ENCODE results near the gene BATF3. TPM values are rescaled to one million over a fixed set of nuclear protein-coding genes. Genes with fewer than 3 reads are reported as not detected.

Gene BATF3
- total RNA-seq, 1 experiment from 2014 or later = 2.1 TPM

GRCh38 chr1:212683357-212683722 is 16.3 kb downstream of the BATF3 start:
- no peak overlapping the region for H2BK12ac ChIP-seq (ENCODE audit: insufficient read length, low read depth, low read length)
- H3K4me1 ChIP-seq (ENCODE audit: insufficient read depth, low read length) = peaks cover 6% of the 10 kb centered on the region
- H3T11ph ChIP-seq (ENCODE audit: low read length) = no peak overlapping the region
- TF ChIP-seq CTCF (conservative IDR thresholded peaks at IDR 0.05) = no peak
- no peaks in the 10 kb centered on the region for H3K79me2 ChIP-seq (ENCODE audit: insufficient read depth, low read length)
- H4K5ac ChIP-seq (ENCODE audit: insufficient read length, low read depth, low read length) = no peak overlapping the region
- no peak overlapping the region for H3K18ac ChIP-seq (ENCODE audit: insufficient read length, low read depth, low read length)
- Mint-ChIP-seq H3K4me1 (peaks cover 8 to 18% of the 10 kb centered on the region in 2 experiments; a peak in 3 of 4 replicates), H3K27me3 (ENCODE audit: low read depth) (peaks cover 10% of the 10 kb centered on the region), H3K9me3 (no peaks in the 10 kb centered on the region; a peak in 1 of 5 replicates), H3K27ac (peak overlapping the region in 1 of 3 experiments; percentile 36; a peak in 1 of 7 replicates), H3K4me3 (no peak overlapping the region), H3K36me3 (ENCODE audit: insufficient read depth in 1 of 3, low read depth in 3 of 3) (no peaks in the 10 kb centered on the region)
- H2BK120ac ChIP-seq (ENCODE audit: low read depth, low read length, poor library complexity, severe bottlenecking) = no peak overlapping the region
- H3K9ac ChIP-seq (ENCODE audit: extremely low read depth, insufficient read length, low read length) = no peak overlapping the region
- no peaks in the 10 kb centered on the region for H3K9me3 ChIP-seq (ENCODE audit: control insufficient read depth, low read depth, low read length)
- WGBS (ENCODE audit: extremely low coverage, insufficient read length, low lambda C conversion rate) = no CpG with 5 or more reads among the region's 7 CpGs
- no peak overlapping the region for H3K4ac ChIP-seq (ENCODE audit: low read depth, low read length)
- no peak overlapping the region for H2BK20ac ChIP-seq (ENCODE audit: low read depth, low read length, poor library complexity, severe bottlenecking)
- H4K91ac ChIP-seq (ENCODE audit: insufficient read length, low read depth, low read length) = no peak overlapping the region
- no peak overlapping the region for H3K23ac ChIP-seq (ENCODE audit: insufficient read length, low read depth, low read length)
- H3K56ac ChIP-seq (ENCODE audit: insufficient read length, low read depth, low read length) = no peak overlapping the region
- H2BK5ac ChIP-seq (ENCODE audit: insufficient read length, low read length) = no peak overlapping the region
- H3K27me3 ChIP-seq (ENCODE audit: insufficient read depth, low read length) = no peaks in the 10 kb centered on the region
- no peak overlapping the region for H3K4me2 ChIP-seq (ENCODE audit: insufficient read depth, insufficient read length, low read length)
- H3K14ac ChIP-seq (ENCODE audit: insufficient read depth, low read length) = no peak overlapping the region
- no peak overlapping the region for H2AFZ ChIP-seq (ENCODE audit: low read length)
- no peaks in the 10 kb centered on the region for H4K20me1 ChIP-seq (ENCODE audit: control insufficient read depth, insufficient read depth, insufficient read length)
- H4K8ac ChIP-seq (replicated peaks; ENCODE audit: insufficient read length, low read depth, low read length) = no peak overlapping the region
- peak; percentile 34 for DNase-seq
- H2AK5ac ChIP-seq (ENCODE audit: insufficient read length, low read length) = no peak overlapping the region
- H3K79me1 ChIP-seq (ENCODE audit: insufficient read depth, low read depth, low read length, poor library complexity, severe bottlenecking) = no peaks in the 10 kb centered on the region
- no peaks in the 10 kb centered on the region for H3K23me2 ChIP-seq (ENCODE audit: insufficient read length, low read depth, low read length, poor library complexity, severe bottlenecking)
- H3K27ac ChIP-seq (ENCODE audit: insufficient read length, low read depth, low read length) = no peak overlapping the region
- H2BK15ac ChIP-seq (ENCODE audit: low read depth, low read length) = no peak overlapping the region
